ENCODE measurements around the gene GPSM3.
"Not testable (repeated sequence)": the region's sequence is repeated elsewhere in the genome, so short reads cannot be mapped to it uniquely, and the experiment has no call there.

The GPSM3 gene

DNA sequence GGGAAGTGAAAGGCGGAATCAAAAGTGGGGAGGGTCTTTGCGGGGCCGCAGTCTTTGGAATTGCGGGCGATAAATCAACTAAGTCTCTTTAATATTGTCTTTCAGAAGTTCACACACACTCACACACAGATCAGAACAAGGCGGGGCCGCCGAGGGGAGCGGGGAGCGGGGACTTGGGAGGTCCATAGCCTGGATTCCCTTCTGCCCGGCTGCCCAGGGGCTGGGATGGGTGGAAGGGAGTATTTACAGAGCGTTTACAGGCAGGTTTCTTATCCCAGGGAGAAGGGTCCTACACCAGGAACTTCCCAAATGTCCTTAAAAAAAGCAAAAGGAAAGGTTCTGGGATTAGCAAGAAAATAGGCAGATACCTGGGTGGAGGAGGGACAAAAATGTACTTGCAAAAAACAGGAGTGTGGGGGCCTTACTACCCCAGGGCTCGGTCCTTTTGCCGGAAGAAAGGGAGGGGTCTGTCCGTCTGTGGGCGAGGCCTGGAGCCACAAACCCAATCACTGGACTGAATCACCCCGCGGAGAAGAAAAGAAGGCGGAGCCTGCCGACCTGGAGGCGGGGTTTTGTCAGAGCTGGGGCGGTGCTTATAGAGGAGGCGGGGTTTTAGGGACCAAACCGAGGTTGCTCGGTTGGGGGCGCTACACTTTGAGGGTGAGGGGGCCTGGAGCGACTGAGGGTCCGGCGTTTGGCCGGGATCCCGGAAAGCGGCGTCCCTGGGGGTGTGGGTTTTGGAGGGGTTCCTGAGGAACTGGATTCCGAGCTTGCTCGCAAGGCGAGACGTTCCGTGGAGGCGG lies 44.0 kb downstream of the GPSM3 start:
- peaks cover 32% of the 10 kb centered on the region for H3K27me3 Mint-ChIP-seq
- no peaks in the 10 kb centered on the region for H3K36me3 Mint-ChIP-seq
- peak in 1 of 2 donors; percentile 38 for DNase-seq (ENCODE audit: low spot score in 2 of 2)
- H3K4me1 Mint-ChIP-seq = peaks cover 9% of the 10 kb centered on the region
- H3K27ac Mint-ChIP-seq = no peak overlapping the region
- peak overlapping the region; percentile 46 for H3K4me3 Mint-ChIP-seq
- H3K9me3 Mint-ChIP-seq = no peaks in the 10 kb centered on the region
- ATAC-seq (ENCODE audit: low read depth) = peak; percentile 53

DNA sequence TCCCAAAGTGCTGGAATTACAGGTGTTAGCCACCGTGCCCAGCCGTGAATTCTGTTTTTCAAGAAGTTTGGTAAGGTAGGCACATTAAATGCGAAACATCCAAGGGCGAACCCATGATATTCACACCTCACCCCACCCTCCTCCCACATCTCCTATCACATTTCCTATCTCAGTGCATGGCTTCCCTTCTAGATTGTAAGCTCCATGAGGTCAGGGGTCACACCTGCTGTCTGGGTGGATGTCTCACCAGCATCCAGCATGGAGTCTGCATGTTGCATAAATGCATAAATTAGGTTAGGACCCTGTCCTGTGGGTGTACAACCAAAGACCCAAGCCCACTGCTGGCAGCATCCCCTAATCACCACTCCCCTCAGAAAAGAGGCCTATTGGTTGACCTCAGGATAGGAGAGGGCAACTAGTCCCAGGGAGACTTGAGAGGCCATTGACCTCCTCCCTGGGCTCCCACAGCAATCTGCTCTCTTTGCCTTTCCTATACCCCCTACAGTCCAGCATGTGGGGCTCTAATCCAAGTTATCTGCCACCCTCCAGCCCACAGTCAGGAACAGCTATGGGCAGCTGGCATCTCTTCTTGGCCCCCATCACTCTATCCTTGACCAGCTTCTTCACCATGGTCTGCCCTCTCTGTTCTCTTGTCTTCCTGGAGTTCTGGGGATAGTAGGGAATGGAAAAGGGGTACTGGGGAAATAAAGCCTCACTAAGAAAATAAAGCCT lies 44.9 kb downstream of the GPSM3 start:
- peaks cover 32% of the 10 kb centered on the region for H3K27me3 Mint-ChIP-seq
- ATAC-seq (ENCODE audit: low read depth) (peak; percentile 28), DNase-seq (ENCODE audit: low spot score in 2 of 2) (no peak)
- H3K4me1 Mint-ChIP-seq = peaks cover 3% of the 10 kb centered on the region
- no peaks in the 10 kb centered on the region for H3K36me3 Mint-ChIP-seq
- no peaks in the 10 kb centered on the region for H3K9me3 Mint-ChIP-seq
- H3K4me3 Mint-ChIP-seq = no peak overlapping the region
- no peak overlapping the region for H3K27ac Mint-ChIP-seq

- ATAC-seq (ENCODE audit: low read depth) (no peak), DNase-seq (ENCODE audit: low spot score in 2 of 2) (no peak)
- peaks cover 3% of the 10 kb centered on the region for H3K4me1 Mint-ChIP-seq
- no peak overlapping the region for H3K27ac Mint-ChIP-seq
- no peaks in the 10 kb centered on the region for H3K9me3 Mint-ChIP-seq
- H3K36me3 Mint-ChIP-seq = no peaks in the 10 kb centered on the region
- peaks cover 35% of the 10 kb centered on the region for H3K27me3 Mint-ChIP-seq
- H3K4me3 Mint-ChIP-seq = no peak overlapping the region
Observed at GRCh38 chr6:32146687-32147086, 45.8 kb downstream of the GPSM3 start.

GRCh38 chr6:32146287-32146686 lies 46.2 kb downstream of the GPSM3 start:
- DNase-seq (ENCODE audit: low spot score in 2 of 2) = no peak
- H3K9me3 Mint-ChIP-seq = no peaks in the 10 kb centered on the region
- H3K27me3 Mint-ChIP-seq = peaks cover 36% of the 10 kb centered on the region
- H3K4me3 Mint-ChIP-seq = no peak overlapping the region
- H3K27ac Mint-ChIP-seq = no peak overlapping the region
- H3K36me3 Mint-ChIP-seq = no peaks in the 10 kb centered on the region
- peaks cover 3% of the 10 kb centered on the region for H3K4me1 Mint-ChIP-seq
- no peak for ATAC-seq (ENCODE audit: low read depth)

- H3K9me3 Mint-ChIP-seq; DNase-seq (ENCODE audit: low spot score in 2 of 2); H3K36me3 Mint-ChIP-seq; H3K4me3 Mint-ChIP-seq; H3K27ac Mint-ChIP-seq; H3K4me1 Mint-ChIP-seq; ATAC-seq (ENCODE audit: low read depth): not testable (repeated sequence)
- peaks cover 26% of the 10 kb centered on the region for H3K27me3 Mint-ChIP-seq
Observed at GRCh38 chr6:32144238-32144637, 48.2 kb downstream of the GPSM3 start.

Measured in memory B cell (primary cell).